ENCODE results near the gene RTKN. TPM values are rescaled to one million over a fixed set of nuclear protein-coding genes. Genes with fewer than 3 reads are reported as not detected.

The RTKN gene
- total and polyA plus RNA-seq, 2 of the 13 experiments (the other 11 are each of a cell fraction or from before 2014, with no cell fraction given), result 159 to 166 TPM

- in situ Hi-C loops (cut with HindIII; ENCODE audit: extremely low pct_ligation_motif_present, low pct_unique_long_range_greater_than_20kb) (no loop called here), intact Hi-C loops (cut with micrococcal nuclease; ENCODE audit: unreplicated experiment) (no loop called here)
- H3K4me2 ChIP-seq (ENCODE audit: low read depth, low read length), result no peak overlapping the region
- FAIRE-seq (no peak), DNase-seq (ENCODE audit: low spot score) (no peak), ATAC-seq (no peak)
- H4K20me1 ChIP-seq (ENCODE audit: insufficient read depth, low read length), result peaks cover 14% of the 10 kb centered on the region; the same call in 1 of the 2 replicates
- H3K79me2 ChIP-seq (ENCODE audit: insufficient read depth, low read length), result peaks cover 37% of the 10 kb centered on the region
- WGBS (ENCODE audit: low lambda C conversion rate), result 92% methylated on average over 10 of the region's 10 CpGs
- no peak overlapping the region for H2AFZ ChIP-seq (ENCODE audit: low read length)
- no peak overlapping the region for H3K4me3 ChIP-seq (replicated peaks in 1 of 3; ENCODE audit: insufficient read depth in 1 of 3, low read depth in 2 of 3, low read length in 3 of 3)
- no peaks in the 10 kb centered on the region for H3K9me3 ChIP-seq (ENCODE audit: low read length)
- H3K4me1 ChIP-seq (ENCODE audit: insufficient read depth, low read length), result peaks cover 13% of the 10 kb centered on the region
- ChIA-PET POLR2A (no interaction called here), CTCF (ENCODE audit: low intra/inter-chr PET ratio, low total read pairs) (no interaction called here)
- H3K27me3 ChIP-seq (ENCODE audit: control insufficient read depth in 1 of 2, insufficient read depth in 2 of 2, low read length in 2 of 2), result no peaks in the 10 kb centered on the region
- no peak overlapping the region for H3K9ac ChIP-seq (ENCODE audit: insufficient read depth, low read depth, low read length)
- TF ChIP-seq ZXDC (CRISPR knock-in tag; IDR thresholded peaks at IDR 0.05) (no peak), ZNF121 (CRISPR knock-in tag; IDR thresholded peaks at IDR 0.05) (no peak), GFI1 (CRISPR knock-in tag; IDR thresholded peaks at IDR 0.05; ENCODE audit: borderline replicate concordance) (no peak), SATB2 (CRISPR knock-in tag; IDR thresholded peaks at IDR 0.05) (no peak), PRDM10 (CRISPR knock-in tag; IDR thresholded peaks at IDR 0.05; ENCODE audit: low read depth) (no peak), MIER3 (CRISPR knock-in tag; IDR thresholded peaks at IDR 0.05; ENCODE audit: borderline replicate concordance) (no peak), AKAP8 (CRISPR knock-in tag; IDR thresholded peaks at IDR 0.05) (no peak)
- BruUV-seq (replicated peaks), result no TSS peak
- H3K36me3 ChIP-seq (replicated peaks in 1 of 2; ENCODE audit: control insufficient read depth in 1 of 2, insufficient read depth in 2 of 2, low read length in 2 of 2), result peaks cover 18 to 26% of the 10 kb centered on the region in 2 experiments
- H3K27ac ChIP-seq (ENCODE audit: extremely low read length, insufficient read depth, low read length), result no peak overlapping the region
Observed at GRCh38 chr2:74378007-74378406, 63.7 kb downstream of the RTKN start.
